Neural progenitor cell (in vitro differentiated cells): ENCODE data around the gene HNRNPLL. TPM values are rescaled to one million over a fixed set of nuclear protein-coding genes. Genes with fewer than 3 reads are reported as not detected.
"Not testable (repeated sequence)": the region's sequence is repeated elsewhere in the genome, so short reads cannot be mapped to it uniquely, and the experiment has no call there.

ENCODE experiments used
- DNase-seq: peaks from one replicate; pipeline ENCODE4 v3.0.0-alpha.2; 2016; ENCODE audit warnings: low spot score
- H2AFZ ChIP-seq: fragments of 200-600 bp; sonication (generic); replicated peaks from 2 replicates; pipeline ENCODE4 v1.6.1; 2016; ENCODE audit warnings: antibody characterized with exemption
- H3F3A ChIP-seq: fragments of 200-600 bp; sonication (generic); 2 replicates; pipeline ENCODE4 v1.6.1; 2016; ENCODE audit warnings: antibody characterized with exemption, low read depth
- H3K27ac ChIP-seq: fragments of 200-600 bp; sonication (generic); 2 replicates; pipeline ENCODE4 v1.5.1; 2016; ENCODE audit warnings: mild to moderate bottlenecking
- H3K27me3 ChIP-seq: fragments of 200-600 bp; sonication (generic); 2 replicates; pipeline ENCODE4 v1.6.1; 2016; ENCODE audit warnings: mild to moderate bottlenecking, moderate library complexity
- H3K36me3 ChIP-seq: fragments of 200-600 bp; sonication (generic); 2 replicates; pipeline ENCODE4 v1.5.1; 2016
- H3K4me1 ChIP-seq: fragments of 200-600 bp; sonication (generic); 2 replicates; pipeline ENCODE4 v1.6.1; 2016; ENCODE audit warnings: mixed run types
- H3K4me2 ChIP-seq: fragments of 200-600 bp; sonication (generic); 2 replicates; pipeline ENCODE4 v1.6.1; 2016
- H3K4me3 ChIP-seq: fragments of 200-600 bp; sonication (generic); 2 replicates; pipeline ENCODE4 v1.5.1; 2016
- H3K79me2 ChIP-seq: fragments of 200-600 bp; sonication (generic); 2 replicates; pipeline ENCODE4 v1.6.1; 2016; ENCODE audit warnings: low read depth
- H3K9ac ChIP-seq: fragments of 200-600 bp; sonication (generic); 2 replicates; pipeline ENCODE4 v1.6.1; 2016
- H3K9me3 ChIP-seq: fragments of 200-600 bp; sonication (generic); 2 replicates; pipeline ENCODE4 v1.5.1; 2016; ENCODE audit warnings: low read depth
- H4K20me1 ChIP-seq: fragments of 200-600 bp; sonication (generic); 2 replicates; pipeline ENCODE4 v1.6.1; 2016; ENCODE audit warnings: low read depth
- H3K27ac Mint-ChIP-seq: 3 replicates; pipeline ENCODE4 v1.8.0; 2021; ENCODE audit warnings: mixed read lengths
- H3K27me3 Mint-ChIP-seq: 2 replicates; pipeline ENCODE4 v1.8.0; 2022; ENCODE audit warnings: low read depth, mild to moderate bottlenecking, inconsistent platforms, moderate library complexity, mixed read lengths; ENCODE audit not compliant: insufficient read depth
- H3K36me3 Mint-ChIP-seq: 3 replicates; pipeline ENCODE4 v1.8.0; 2021; ENCODE audit warnings: mixed read lengths
- H3K4me1 Mint-ChIP-seq: 3 replicates; pipeline ENCODE4 v1.8.0; 2021; ENCODE audit warnings: mixed read lengths
- H3K4me3 Mint-ChIP-seq: 3 replicates; pipeline ENCODE4 v1.8.0; 2021; ENCODE audit warnings: mild to moderate bottlenecking, moderate library complexity, mixed read lengths
- H3K9me3 Mint-ChIP-seq: 3 replicates; pipeline ENCODE4 v1.8.0; 2020; ENCODE audit warnings: mixed read lengths
- EZH2 ChIP-seq: fragments of 200-600 bp; sonication (generic); IDR thresholded peaks from 2 replicates; pipeline ENCODE4 v1.6.1; 2017; ENCODE audit warnings: antibody characterized with exemption, mild to moderate bottlenecking, moderate library complexity
- EZH2phosphoT487 ChIP-seq: fragments of 200-600 bp; sonication (generic); IDR thresholded peaks from 2 replicates; pipeline ENCODE4 v1.6.1; 2017; ENCODE audit warnings: antibody characterized with exemption
- total RNA-seq: library from RNA; depleted of rRNA; stranded (reverse); fragments of >200 nt; gene quantifications from 2 replicates; pipeline ENCODE4 v1.2.3, GENCODE V29; 2015; ENCODE audit warnings: low replicate concordance
- TF ChIP-seq, protein P1 (sequence below): fragments of 200-600 bp; sonication (generic); IDR thresholded peaks from 2 replicates; pipeline ENCODE4 v1.5.1; 2017; ENCODE audit warnings: antibody characterized with exemption, mild to moderate bottlenecking

The HNRNPLL gene
- total RNA-seq, 1 donor from 2014 or later: 109 TPM

DNA sequence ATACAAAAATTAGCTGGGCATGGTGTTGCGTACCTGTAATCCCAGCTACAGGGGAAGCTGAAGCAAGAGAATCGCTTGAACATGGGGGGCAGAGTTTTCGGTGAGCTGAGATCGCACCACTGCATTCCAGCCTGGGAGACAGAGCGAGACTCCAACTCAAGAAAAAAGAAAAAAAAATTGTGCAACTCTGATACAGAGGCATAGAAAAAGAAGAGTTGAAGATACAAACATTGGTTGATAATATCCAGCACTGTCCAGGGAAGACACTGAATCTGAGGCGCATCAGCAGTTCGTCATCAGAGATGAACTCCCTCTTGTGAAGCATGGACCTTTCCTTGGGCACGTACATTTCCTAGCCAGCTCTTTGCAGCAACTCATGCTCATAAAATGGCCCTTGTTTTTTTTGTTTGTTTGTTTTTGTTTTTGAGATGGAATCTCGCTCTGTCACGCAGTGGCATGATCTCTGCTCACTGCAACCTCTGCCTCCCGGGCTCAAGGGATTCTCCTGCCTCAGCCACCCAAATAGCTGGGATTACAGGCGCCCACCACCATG lies 46.5 kb upstream of the HNRNPLL start:
- Histone ChIP-seq H4K20me1 (no peaks in the 10 kb centered on the region), H3K4me2 (no peak overlapping the region), H2AFZ (no peak overlapping the region), H3K27me3 (no peaks in the 10 kb centered on the region), H3K9me3 (no peaks in the 10 kb centered on the region), H3K9ac (no peak overlapping the region), H3F3A (no peaks in the 10 kb centered on the region), H3K4me1 (no peaks in the 10 kb centered on the region), H3K4me3 (no peak overlapping the region), H3K27ac (no peak overlapping the region), H3K79me2 (no peaks in the 10 kb centered on the region), H3K36me3 (no peaks in the 10 kb centered on the region)
- H3K4me1 Mint-ChIP-seq: no peaks in the 10 kb centered on the region
- no peak for DNase-seq
- H3K27me3 Mint-ChIP-seq: no peaks in the 10 kb centered on the region
- no peak overlapping the region for H3K4me3 Mint-ChIP-seq
- H3K27ac Mint-ChIP-seq: no peak overlapping the region
- TF ChIP-seq EZH2phosphoT487 (no peak), EZH2 (no peak)
- TF ChIP-seq, protein P1, sequence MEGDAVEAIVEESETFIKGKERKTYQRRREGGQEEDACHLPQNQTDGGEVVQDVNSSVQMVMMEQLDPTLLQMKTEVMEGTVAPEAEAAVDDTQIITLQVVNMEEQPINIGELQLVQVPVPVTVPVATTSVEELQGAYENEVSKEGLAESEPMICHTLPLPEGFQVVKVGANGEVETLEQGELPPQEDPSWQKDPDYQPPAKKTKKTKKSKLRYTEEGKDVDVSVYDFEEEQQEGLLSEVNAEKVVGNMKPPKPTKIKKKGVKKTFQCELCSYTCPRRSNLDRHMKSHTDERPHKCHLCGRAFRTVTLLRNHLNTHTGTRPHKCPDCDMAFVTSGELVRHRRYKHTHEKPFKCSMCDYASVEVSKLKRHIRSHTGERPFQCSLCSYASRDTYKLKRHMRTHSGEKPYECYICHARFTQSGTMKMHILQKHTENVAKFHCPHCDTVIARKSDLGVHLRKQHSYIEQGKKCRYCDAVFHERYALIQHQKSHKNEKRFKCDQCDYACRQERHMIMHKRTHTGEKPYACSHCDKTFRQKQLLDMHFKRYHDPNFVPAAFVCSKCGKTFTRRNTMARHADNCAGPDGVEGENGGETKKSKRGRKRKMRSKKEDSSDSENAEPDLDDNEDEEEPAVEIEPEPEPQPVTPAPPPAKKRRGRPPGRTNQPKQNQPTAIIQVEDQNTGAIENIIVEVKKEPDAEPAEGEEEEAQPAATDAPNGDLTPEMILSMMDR: no peak
- H3K9me3 Mint-ChIP-seq: peaks cover 5% of the 10 kb centered on the region
- no peaks in the 10 kb centered on the region for H3K36me3 Mint-ChIP-seq

DNA sequence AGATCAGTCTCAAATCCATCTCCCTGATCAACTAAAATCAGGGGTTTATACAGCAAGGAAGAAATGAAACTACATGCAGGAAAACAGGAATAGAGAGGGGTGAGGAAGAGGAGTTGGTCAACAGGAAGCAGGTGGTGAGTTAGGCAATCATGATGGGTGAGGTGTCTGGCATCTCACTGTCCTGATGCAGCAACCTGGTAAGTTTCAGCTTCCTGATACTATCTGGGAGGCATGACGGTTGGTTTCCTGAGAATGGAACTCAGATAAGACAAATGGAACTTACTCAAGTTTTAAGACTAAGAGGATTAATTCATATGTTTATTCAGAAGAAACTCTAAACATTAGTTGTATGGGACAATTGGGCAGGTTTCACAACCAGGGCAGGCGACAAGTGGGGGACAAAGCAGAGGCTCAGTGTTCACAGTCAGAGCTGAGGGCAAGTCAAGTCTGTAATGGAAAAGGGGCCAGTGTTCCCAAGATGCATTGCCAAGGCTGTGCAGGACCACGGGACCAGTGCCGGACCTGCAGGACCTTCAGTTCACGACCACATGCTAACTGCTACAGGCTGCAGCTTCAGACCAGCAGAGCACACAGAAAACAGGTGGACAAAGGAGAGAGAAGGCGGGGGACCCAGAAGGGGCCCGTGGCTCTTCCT lies 45.5 kb upstream of the HNRNPLL start:
- H3K36me3 ChIP-seq: no peaks in the 10 kb centered on the region
- H4K20me1 ChIP-seq: no peaks in the 10 kb centered on the region
- Mint-ChIP-seq H3K27ac (no peak overlapping the region), H3K4me3 (no peak overlapping the region), H3K9me3 (peaks cover 10% of the 10 kb centered on the region), H3K4me1 (no peaks in the 10 kb centered on the region), H3K27me3 (no peaks in the 10 kb centered on the region), H3K36me3 (peaks cover 4% of the 10 kb centered on the region)
- H3K4me3 ChIP-seq: no peak overlapping the region
- H3F3A ChIP-seq: no peaks in the 10 kb centered on the region
- no peak overlapping the region for H3K27ac ChIP-seq
- TF ChIP-seq EZH2phosphoT487 (no peak), EZH2 (no peak)
- TF ChIP-seq, protein P1: no peak
- no peak overlapping the region for H2AFZ ChIP-seq
- H3K9me3 ChIP-seq: no peaks in the 10 kb centered on the region
- no peaks in the 10 kb centered on the region for H3K4me1 ChIP-seq
- no peak overlapping the region for H3K4me2 ChIP-seq
- no peak for DNase-seq
- no peak overlapping the region for H3K9ac ChIP-seq
- H3K27me3 ChIP-seq: no peaks in the 10 kb centered on the region
- H3K79me2 ChIP-seq: no peaks in the 10 kb centered on the region

DNA sequence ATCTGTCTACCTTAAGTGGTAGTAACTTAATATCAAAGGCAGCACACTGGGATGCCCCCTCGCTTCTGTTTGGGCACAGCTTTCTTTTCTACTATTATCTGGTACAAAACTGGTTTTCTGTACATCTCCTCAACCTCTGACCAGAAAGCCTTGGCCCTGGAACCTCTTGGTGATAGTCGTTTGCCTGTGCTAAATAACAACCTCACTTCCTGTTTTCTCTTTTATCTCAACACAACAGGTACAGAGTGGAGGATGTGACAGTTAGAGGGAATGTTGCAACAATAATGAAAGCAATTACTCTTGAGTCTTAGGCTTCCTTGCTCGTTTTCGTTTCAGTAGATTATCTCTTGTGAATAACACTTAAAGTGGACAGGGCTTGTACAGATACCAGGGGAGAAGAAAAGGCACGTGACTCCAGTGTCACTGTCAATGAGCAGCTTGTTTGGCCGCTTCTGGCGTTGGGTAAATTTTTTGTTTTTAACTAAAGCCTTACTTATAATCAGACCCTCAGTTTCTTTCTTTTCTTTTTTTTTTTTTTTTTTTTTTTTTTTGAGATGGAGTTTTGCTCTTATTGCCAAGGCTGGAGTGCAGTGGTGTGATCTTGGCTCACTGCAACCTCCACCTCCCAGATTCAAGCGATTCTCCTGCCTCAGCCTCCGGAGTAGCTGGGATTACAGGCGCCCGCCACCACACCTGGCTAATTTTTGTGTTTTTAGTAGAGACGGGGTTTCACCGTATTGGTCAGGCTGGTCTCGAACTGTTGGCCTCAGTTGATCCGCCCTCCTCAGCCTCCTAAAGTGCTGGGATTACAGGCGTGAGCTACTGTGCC lies 41.2 kb upstream of the HNRNPLL start:
- H4K20me1 ChIP-seq, H3F3A ChIP-seq, H2AFZ ChIP-seq, H3K36me3 ChIP-seq, H3K4me3 Mint-ChIP-seq, H3K27ac ChIP-seq, DNase-seq, H3K36me3 Mint-ChIP-seq, H3K27me3 ChIP-seq, H3K9ac ChIP-seq, H3K4me3 ChIP-seq, H3K27me3 Mint-ChIP-seq, H3K4me1 ChIP-seq, H3K79me2 ChIP-seq, H3K9me3 ChIP-seq, H3K4me1 Mint-ChIP-seq, H3K4me2 ChIP-seq, H3K27ac Mint-ChIP-seq: not testable (repeated sequence)
- H3K9me3 Mint-ChIP-seq: peaks cover 17% of the 10 kb centered on the region
